LNCAP (cell line): Measurements from ENCODE around the gene CD300C.

Experiments used
- CTCF ChIP-seq: fragments of 450-650 bp; IDR thresholded peaks from 2 replicates; pipeline ENCODE4 v1.5.1; 2017; ENCODE audit warnings: mild to moderate bottlenecking

The CD300C gene

DNA sequence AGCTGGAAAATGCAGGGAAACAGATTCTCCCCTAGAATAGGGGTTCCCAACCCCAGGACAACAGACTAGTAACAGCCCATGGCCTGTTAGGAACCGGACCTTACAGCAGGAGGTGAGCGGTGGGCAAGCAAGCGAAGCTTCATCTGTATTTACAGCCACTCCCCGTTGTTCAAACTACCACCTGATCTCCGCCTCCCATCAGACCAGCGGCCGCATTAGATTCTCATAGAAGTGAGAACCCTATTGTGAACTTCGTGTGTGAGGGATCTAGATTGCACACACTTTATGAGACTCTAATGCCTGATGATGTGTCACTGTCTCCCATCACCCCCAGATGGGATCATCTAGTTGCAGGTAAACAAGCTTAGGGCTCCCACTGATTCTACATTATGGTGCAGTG, 18.2 kb downstream of the CD300C start:
- TF ChIP-seq CTCF, result no peak

- TF ChIP-seq CTCF, result no peak
Observed at GRCh38 chr17:74527081-74527480, 18.8 kb downstream of the CD300C start.

- TF ChIP-seq CTCF, result no peak
Observed at GRCh38 chr17:74526681-74527080, 19.2 kb downstream of the CD300C start.

- TF ChIP-seq CTCF, result no peak
Observed at GRCh38 chr17:74525781-74526288, 20.1 kb downstream of the CD300C start.

GRCh38 chr17:74525465-74525725, 20.5 kb downstream of the CD300C start:
- no peak for TF ChIP-seq CTCF

- TF ChIP-seq CTCF, result no peak
Observed at GRCh38 chr17:74524653-74525464, 21.1 kb downstream of the CD300C start.

GRCh38 chr17:74523308-74523707, 22.6 kb downstream of the CD300C start:
- no peak for TF ChIP-seq CTCF
